D721Med (cell line): ENCODE data around the gene MT1F.
A peak's percentile ranks its signal among the peaks of the same experiment; 100 is the strongest.

Experiments used
- DNase-seq: peaks from one replicate; pipeline ENCODE4 v3.0.0; 2011; ENCODE audit warnings: low spot score; ENCODE audit not compliant: insufficient read length
- FAIRE-seq: peaks from 2 replicates; lab custom pipeline; 2011; peaks lifted over from hg19 to GRCh38; lab: Jason Lieb, UNC
- CTCF ChIP-seq: IDR thresholded peaks from 2 replicates; pipeline ENCODE4 v1.5.1; 2012; ENCODE audit warnings: mild to moderate bottlenecking, control low read depth; ENCODE audit not compliant: insufficient read depth; ENCODE audit errors: missing control alignments

MT1F gene

GRCh38 chr16:56632848-56633365 is 24.9 kb upstream of the MT1F start:
- DNase-seq = no peak
- no peak for TF ChIP-seq CTCF
- FAIRE-seq = no peak

GRCh38 chr16:56633535-56633934 is 24.2 kb upstream of the MT1F start:
- DNase-seq (no peak), FAIRE-seq (no peak)
- TF ChIP-seq CTCF = no peak

DNA sequence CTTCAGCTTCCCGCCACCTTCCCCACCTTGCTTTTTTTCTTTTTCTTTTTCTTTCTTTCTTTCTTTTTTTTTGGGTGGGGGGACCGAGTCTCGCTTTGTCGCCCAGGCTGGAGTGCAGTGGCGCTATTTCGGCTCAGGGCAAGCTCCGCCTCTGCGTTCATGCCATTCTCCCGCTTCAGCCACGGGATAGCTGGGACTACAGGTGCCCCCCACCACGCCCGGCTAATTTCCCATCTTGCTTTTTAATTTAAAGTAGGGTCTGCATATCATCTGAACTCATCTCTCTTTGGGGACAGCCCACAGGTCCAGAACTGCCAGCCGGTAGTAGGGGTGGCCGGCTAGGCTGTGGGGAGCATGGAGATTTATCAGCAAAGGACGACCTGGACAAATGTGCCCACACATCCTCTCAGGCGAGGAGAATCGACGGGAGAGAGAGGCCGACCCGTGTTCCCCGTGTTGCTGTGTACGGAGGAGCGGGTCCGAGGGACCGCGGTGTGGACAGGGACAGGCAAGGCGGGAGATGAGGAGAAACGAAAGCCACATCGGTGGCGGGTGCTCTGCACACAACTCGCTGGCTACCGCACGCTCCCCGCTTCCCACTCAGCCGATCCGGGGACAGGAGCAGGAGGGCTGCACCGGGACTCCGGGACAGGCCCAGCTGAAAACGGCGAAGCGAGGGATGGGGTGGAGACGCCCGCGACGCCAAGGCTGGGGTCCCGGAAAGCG is 22.9 kb upstream of the MT1F start:
- no peak for FAIRE-seq
- TF ChIP-seq CTCF = no peak
- no peak for DNase-seq

GRCh38 chr16:56635441-56635967 is 22.3 kb upstream of the MT1F start:
- FAIRE-seq (no peak), DNase-seq (no peak)
- no peak for TF ChIP-seq CTCF

- FAIRE-seq (no peak), DNase-seq (no peak)
- TF ChIP-seq CTCF = no peak
These were observed 20.9 kb upstream of the MT1F start for GRCh38 chr16:56636616-56637413.

- TF ChIP-seq CTCF = no peak
- peak; percentile 25 for DNase-seq
- FAIRE-seq = no peak
These were observed 19.7 kb upstream of the MT1F start, which contains the start of gene MT1A for GRCh38 chr16:56637814-56638750. Gene MT1A, plus strand, starts transcription at chr16:56638666. Its CDS starts 73 bp downstream, at chr16:56638739.
